Left colon (tissue), 2 donors: ENCODE data around the gene NGFR. TPM values are rescaled to one million over a fixed set of nuclear protein-coding genes. Genes with fewer than 3 reads are reported as not detected.
"Not testable (repeated sequence)": the region's sequence is repeated elsewhere in the genome, so short reads cannot be mapped to it uniquely, and the experiment has no call there.

Source experiments
- ATAC-seq: fragments of 200-7000 bp; cut with Tn5 transposase; one replicate; pipeline ENCODE4 v1.9.1; 2020; ENCODE audit warnings: mild to moderate bottlenecking, moderate library complexity
- DNase-seq, 2 donors: peaks; one replicate each; pipeline ENCODE4 v3.0.0-alpha.2; 2020
- intact Hi-C, 2 donors: fragments of 100-400 bp; cut with DNase I in 1 of 2; cut with micrococcal nuclease in 1 of 2; formaldehyde crosslinking; loops; one replicate each; pipeline versions ENCODE4 v1.11.2 to v1.14.0; 2022; cut with DNase I, micrococcal nuclease
- total RNA-seq, 2 donors: library from RNA; stranded (reverse); fragmentation: NEBNext Ultra II Directional; extraction: Animal tissue kit (Norgen Biotek cat#: 25700); gene quantifications; one replicate each; pipeline ENCODE4 v1.2.1, GENCODE V29; 2021
- donor health status: DM: no; HTN: no; CAD: no.
- donor health status: DM: yes; HTN: yes; CAD: no.

NGFR gene
- total RNA-seq, 2 donors from 2014 or later, result 1.1 to 2.8 TPM

- ATAC-seq, result no peak
- no peak for DNase-seq
- intact Hi-C loops, result no loop called here
Observed at GRCh38 chr17:49491192-49491769, 3.8 kb upstream of the NGFR start.

GRCh38 chr17:49494399-49494985 lies 601 bp upstream of the NGFR start:
- ATAC-seq (no peak), DNase-seq (no peak)
- intact Hi-C loops, result no loop called here

GRCh38 chr17:49495842-49496182 lies 719 bp downstream of the NGFR start:
- intact Hi-C loops, result no loop called here
- ATAC-seq (no peak), DNase-seq (no peak)

GRCh38 chr17:49496183-49496866 lies 1.2 kb downstream of the NGFR start:
- intact Hi-C loops, result no loop called here
- DNase-seq (peak; percentile 42 to 89), ATAC-seq (peak; percentile 87)

- ATAC-seq (no peak), DNase-seq (no peak)
- intact Hi-C loops, result no loop called here
Observed at GRCh38 chr17:49496867-49497147, 1.7 kb downstream of the NGFR start.

- ATAC-seq, result peak; percentile 13
- peak; percentile 25 to 50 for DNase-seq
- intact Hi-C loops, result no loop called here
Observed at GRCh38 chr17:49497148-49498028, 2.3 kb downstream of the NGFR start.

GRCh38 chr17:49498029-49498615 lies 3.0 kb downstream of the NGFR start:
- DNase-seq (no peak), ATAC-seq (no peak)
- intact Hi-C loops, result no loop called here

- no peak for ATAC-seq
Observed at GRCh38 chr17:49501496-49501895, 6.4 kb downstream of the NGFR start.

GRCh38 chr17:49502254-49502653 lies 7.2 kb downstream of the NGFR start:
- intact Hi-C loops, result no loop called here
- ATAC-seq, result no peak

More at GRCh38 chr17:49501496-49501895, 6.4 kb downstream of the NGFR start:
- intact Hi-C loops, result no loop called here
- DNase-seq, result no peak

GRCh38 chr17:49502680-49503079 lies 7.6 kb downstream of the NGFR start:
- ATAC-seq, DNase-seq, intact Hi-C loops: not testable (repeated sequence)

More at GRCh38 chr17:49502254-49502653, 7.2 kb downstream of the NGFR start:
- no peak for DNase-seq

GRCh38 chr17:49504369-49504768 lies 9.3 kb downstream of the NGFR start:
- no peak for DNase-seq
- no peak for ATAC-seq
- intact Hi-C loops, result no loop called here

- DNase-seq (no peak), ATAC-seq (no peak)
- intact Hi-C loops, result no loop called here
Observed at GRCh38 chr17:49505854-49506253, 10.8 kb downstream of the NGFR start.

GRCh38 chr17:49506282-49506681 lies 11.2 kb downstream of the NGFR start:
- ATAC-seq (no peak), DNase-seq (no peak)
- intact Hi-C loops, result no loop called here

GRCh38 chr17:49508061-49508865 lies 13.2 kb downstream of the NGFR start:
- ATAC-seq (no peak), DNase-seq (no peak)
- intact Hi-C loops, result no loop called here

- intact Hi-C loops, result no loop called here
- DNase-seq, result no peak
- no peak for ATAC-seq
Observed at GRCh38 chr17:49508866-49509587, 13.9 kb downstream of the NGFR start.

GRCh38 chr17:49509588-49509917 lies 14.5 kb downstream of the NGFR start:
- DNase-seq (no peak), ATAC-seq (no peak)
- intact Hi-C loops, result no loop called here

- DNase-seq, result no peak
- intact Hi-C loops, result no loop called here
- no peak for ATAC-seq
Observed at GRCh38 chr17:49510059-49510719, 15.1 kb downstream of the NGFR start.

- DNase-seq, result no peak
- intact Hi-C loops, result no loop called here
- ATAC-seq, result no peak
Observed at GRCh38 chr17:49510720-49511110, 15.6 kb downstream of the NGFR start.
